Left ventricle myocardium inferior (tissue), 1 donor: ENCODE measurements around the gene RHBDF1. TPM values are rescaled to one million over a fixed set of nuclear protein-coding genes. Genes with fewer than 3 reads are reported as not detected.
A peak's percentile ranks its signal among the peaks of the same experiment; 100 is the strongest.

Experiments
- DNase-seq: peaks from one replicate; pipeline ENCODE4 v3.0.0-alpha.2; 2020
- H3K27ac ChIP-seq: fragments of 200-600 bp; replicated peaks from 2 replicates; pipeline ENCODE4 v1.8.0; 2021
- H3K27me3 ChIP-seq: fragments of 200-600 bp; 2 replicates; pipeline ENCODE4 v1.8.0; 2021; ENCODE audit warnings: low read depth
- H3K36me3 ChIP-seq: fragments of 200-600 bp; 2 replicates; pipeline ENCODE4 v1.8.0; 2021
- H3K4me1 ChIP-seq: fragments of 200-600 bp; 2 replicates; pipeline ENCODE4 v1.8.0; 2021
- H3K4me3 ChIP-seq: fragments of 200-600 bp; 2 replicates; pipeline ENCODE4 v1.8.0; 2021; ENCODE audit warnings: mild to moderate bottlenecking, moderate library complexity
- H3K9me3 ChIP-seq: fragments of 200-600 bp; replicated peaks from 2 replicates; pipeline ENCODE4 v1.8.0; 2021
- CTCF ChIP-seq: fragments of 200-600 bp; IDR thresholded peaks from 2 replicates; pipeline ENCODE4 v1.8.0; 2021; ENCODE audit warnings: antibody characterized with exemption, mild to moderate bottlenecking, borderline replicate concordance
- intact Hi-C: fragments of 100-400 bp; cut with micrococcal nuclease; formaldehyde crosslinking; loops from one replicate; pipeline ENCODE4 v1.11.0; 2022
- total RNA-seq: library from RNA; stranded (reverse); fragmentation: NEBNext Ultra II Directional; extraction: Animal tissue kit (Norgen Biotek cat#: 25700); gene quantifications from one replicate; pipeline ENCODE4 v1.2.1, GENCODE V29; 2021
- donor health status: DM: no; HTN: yes; CAD: no; lungs with severe emphysema.

The RHBDF1 gene
- total RNA-seq, 1 donor from 2014 or later, result 24.4 TPM

GRCh38 chr16:45454-45853 is 27.0 kb downstream of the RHBDF1 start:
- intact Hi-C loops, result no loop called here
- H3K4me1 ChIP-seq, result no peaks in the 10 kb centered on the region
- peaks cover 32% of the 10 kb centered on the region for H3K36me3 ChIP-seq
- no peak overlapping the region for H3K4me3 ChIP-seq
- H3K9me3 ChIP-seq, result no peaks in the 10 kb centered on the region
- no peaks in the 10 kb centered on the region for H3K27me3 ChIP-seq
- TF ChIP-seq CTCF, result no peak
- H3K27ac ChIP-seq, result no peak overlapping the region
- DNase-seq, result no peak

GRCh38 chr16:44655-45054 is 27.8 kb downstream of the RHBDF1 start:
- no peaks in the 10 kb centered on the region for H3K9me3 ChIP-seq
- H3K27ac ChIP-seq, result no peak overlapping the region
- no peaks in the 10 kb centered on the region for H3K27me3 ChIP-seq
- intact Hi-C loops, result no loop called here
- no peak overlapping the region for H3K4me3 ChIP-seq
- H3K4me1 ChIP-seq, result no peaks in the 10 kb centered on the region
- DNase-seq, result no peak
- H3K36me3 ChIP-seq, result peaks cover 28% of the 10 kb centered on the region
- TF ChIP-seq CTCF, result no peak

GRCh38 chr16:43294-43693 is 29.1 kb downstream of the RHBDF1 start:
- no peak overlapping the region for H3K27ac ChIP-seq
- no peak for DNase-seq
- no peaks in the 10 kb centered on the region for H3K4me1 ChIP-seq
- H3K4me3 ChIP-seq, result no peak overlapping the region
- H3K36me3 ChIP-seq, result peaks cover 20% of the 10 kb centered on the region
- no peak for TF ChIP-seq CTCF
- H3K27me3 ChIP-seq, result no peaks in the 10 kb centered on the region
- no peaks in the 10 kb centered on the region for H3K9me3 ChIP-seq
- intact Hi-C loops, result no loop called here

GRCh38 chr16:42691-43090 is 29.7 kb downstream of the RHBDF1 start:
- no peaks in the 10 kb centered on the region for H3K4me1 ChIP-seq
- H3K4me3 ChIP-seq, result no peak overlapping the region
- intact Hi-C loops, result no loop called here
- H3K9me3 ChIP-seq, result no peaks in the 10 kb centered on the region
- H3K36me3 ChIP-seq, result peaks cover 18% of the 10 kb centered on the region
- H3K27ac ChIP-seq, result no peak overlapping the region
- DNase-seq, result no peak
- no peaks in the 10 kb centered on the region for H3K27me3 ChIP-seq
- TF ChIP-seq CTCF, result no peak

- H3K36me3 ChIP-seq, result peaks cover 13% of the 10 kb centered on the region
- no peaks in the 10 kb centered on the region for H3K9me3 ChIP-seq
- H3K4me3 ChIP-seq, result peak overlapping the region; percentile 56
- H3K27ac ChIP-seq, result no peak overlapping the region
- H3K4me1 ChIP-seq, result no peaks in the 10 kb centered on the region
- H3K27me3 ChIP-seq, result no peaks in the 10 kb centered on the region
- DNase-seq, result no peak
- intact Hi-C loops, result no loop called here
- no peak for TF ChIP-seq CTCF
Measured at GRCh38 chr16:42069-42457, 30.4 kb downstream of the RHBDF1 start.
